ENCODE data around the gene CA9. TPM values are rescaled to one million over a fixed set of nuclear protein-coding genes. Genes with fewer than 3 reads are reported as not detected.

The CA9 gene
- total RNA-seq, 1 donor from 2014 or later = 0.30 TPM

DNA sequence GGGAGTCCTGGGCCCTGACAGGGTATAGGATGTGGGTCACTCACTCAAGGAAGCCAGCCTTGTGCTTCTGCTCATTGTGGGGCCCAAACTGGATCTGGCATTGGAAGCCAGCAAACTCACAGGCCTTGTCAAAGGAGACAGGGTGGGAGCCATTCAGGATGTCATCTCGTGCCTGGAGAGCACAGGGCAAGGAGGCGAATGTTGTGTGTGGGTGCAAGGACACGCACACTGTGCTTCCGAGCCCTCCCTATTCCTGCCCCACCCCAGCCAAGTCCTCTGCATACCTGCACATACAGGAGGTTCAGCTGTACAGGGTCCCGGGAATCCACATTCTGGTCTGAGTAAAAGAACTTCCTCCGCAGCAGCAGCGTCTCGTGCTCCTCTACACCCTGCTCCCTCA lies 50.2 kb downstream of the CA9 start:
- ATAC-seq (no peak), DNase-seq (ENCODE audit: missing footprints) (no peak)
- intact Hi-C loops (cut with DNase I) = no loop called here

- intact Hi-C loops (cut with DNase I) = loop anchor here (5.0 kb wide), 1 partner anchor 33 kb away; no protein-coding TSS in a partner anchor
- DNase-seq (ENCODE audit: missing footprints) (no peak), ATAC-seq (no peak)
Observed at GRCh38 chr9:35725362-35725761, 51.6 kb downstream of the CA9 start.

DNA sequence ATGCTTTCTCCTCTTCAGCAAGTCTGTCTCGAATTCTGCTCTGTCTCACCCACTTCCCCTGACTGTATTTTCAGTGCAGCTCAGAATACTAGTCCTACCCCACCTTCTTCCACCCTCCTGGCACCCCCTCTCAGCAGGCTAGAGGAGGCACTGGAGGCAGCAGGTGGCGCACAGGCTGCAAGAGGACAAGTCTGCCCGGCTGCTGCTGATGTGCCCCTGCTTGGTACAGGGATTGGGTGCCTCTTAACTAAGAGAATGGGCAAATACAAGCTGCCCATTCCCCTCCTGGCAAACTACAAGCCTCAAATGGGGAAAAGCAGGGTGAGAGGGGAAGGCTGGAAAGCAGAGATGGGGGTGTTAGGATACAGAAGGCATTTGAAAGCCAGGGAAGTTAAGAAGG lies 53.2 kb downstream of the CA9 start:
- no peak for DNase-seq (ENCODE audit: missing footprints)
- intact Hi-C loops (cut with DNase I) = loop anchor here (5.0 kb wide), 1 partner anchor 35 kb away; no protein-coding TSS in a partner anchor
- peak; percentile 27 for ATAC-seq

GRCh38 chr9:35727676-35728040 lies 53.9 kb downstream of the CA9 start:
- ATAC-seq (no peak), DNase-seq (ENCODE audit: missing footprints) (no peak)
- intact Hi-C loops (cut with DNase I) = loop anchor here (5.0 kb wide), 1 partner anchor 35 kb away; no protein-coding TSS in a partner anchor

- DNase-seq (ENCODE audit: missing footprints) = peak; percentile 89
- intact Hi-C loops (cut with DNase I) = loop anchor here (5.0 kb wide), 1 partner anchor 36 kb away; no protein-coding TSS in a partner anchor
- peak; percentile 24 for ATAC-seq
Observed at GRCh38 chr9:35728041-35728971, 54.6 kb downstream of the CA9 start.

DNA sequence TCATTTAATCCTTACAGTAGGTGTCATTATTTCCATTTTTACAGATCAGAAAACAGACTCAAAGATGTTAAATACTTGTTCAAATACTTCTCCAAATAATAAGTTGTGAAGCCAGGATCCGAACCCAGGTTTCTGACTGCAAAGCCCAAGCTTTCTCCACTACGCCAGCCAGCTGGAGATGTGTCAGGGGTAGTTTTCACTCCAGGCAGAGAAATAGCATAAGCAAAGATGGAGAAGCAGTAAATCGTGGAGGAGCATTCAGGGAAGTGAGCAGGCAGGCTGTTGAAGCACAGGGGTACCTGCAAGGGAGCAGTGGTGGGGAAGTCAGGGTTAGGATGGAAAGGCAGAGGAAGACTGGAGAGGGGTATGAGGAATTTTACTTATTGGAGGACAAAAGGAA lies 55.4 kb downstream of the CA9 start:
- no peak for DNase-seq (ENCODE audit: missing footprints)
- no peak for ATAC-seq

DNA sequence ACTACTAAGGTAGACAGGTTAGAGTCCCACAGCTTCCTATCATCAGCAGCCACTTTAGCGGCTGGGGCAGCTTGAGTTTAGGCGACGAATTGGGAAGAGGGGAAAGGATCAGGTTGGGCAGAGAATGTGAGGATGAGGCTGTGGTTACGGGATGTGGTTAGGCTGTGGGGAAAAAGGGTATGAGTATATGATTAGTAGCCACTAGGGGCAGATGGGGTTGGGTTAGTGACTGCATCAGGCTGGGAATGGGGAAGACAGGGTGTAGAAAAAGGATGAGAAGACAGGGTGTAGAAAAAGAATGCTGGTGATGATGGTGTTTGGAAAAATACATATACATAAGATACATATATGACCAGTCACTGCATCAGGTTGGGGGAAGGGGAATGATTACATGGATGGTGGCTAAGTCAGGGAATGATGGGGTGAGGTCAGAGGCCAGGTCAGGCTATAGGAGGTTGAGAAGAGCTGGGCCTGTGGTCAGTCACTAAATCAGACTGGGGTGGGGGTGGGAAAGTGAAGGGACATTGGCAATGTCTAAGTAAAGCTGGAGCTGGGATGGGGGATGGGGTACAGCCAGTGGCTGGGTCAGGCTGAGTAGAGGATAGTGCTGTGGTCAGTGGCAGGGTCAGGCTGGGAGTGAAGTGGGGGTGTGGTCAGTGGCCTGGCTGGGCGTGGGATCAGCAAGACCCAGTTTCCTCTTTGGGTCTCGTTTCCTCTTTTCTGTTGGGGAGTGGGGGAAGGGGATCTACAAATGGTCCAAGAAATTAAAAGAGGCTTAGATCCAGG lies 56.2 kb downstream of the CA9 start:
- peak; percentile 86 for DNase-seq (ENCODE audit: missing footprints)
- intact Hi-C loops (cut with DNase I) = loop anchor here (2.0 to 5.0 kb wide), 3 partner anchors 38 to 97 kb away; partner anchors contain the start of genes CCDC107, FAM221B, RMRP and TMEM8B
- ATAC-seq = no peak

More for the DNA sequence above, 55.4 kb downstream of the CA9 start:
- intact Hi-C loops (cut with DNase I) = loop anchor here (5.0 kb wide), 1 partner anchor 37 kb away; no protein-coding TSS in a partner anchor

DNA sequence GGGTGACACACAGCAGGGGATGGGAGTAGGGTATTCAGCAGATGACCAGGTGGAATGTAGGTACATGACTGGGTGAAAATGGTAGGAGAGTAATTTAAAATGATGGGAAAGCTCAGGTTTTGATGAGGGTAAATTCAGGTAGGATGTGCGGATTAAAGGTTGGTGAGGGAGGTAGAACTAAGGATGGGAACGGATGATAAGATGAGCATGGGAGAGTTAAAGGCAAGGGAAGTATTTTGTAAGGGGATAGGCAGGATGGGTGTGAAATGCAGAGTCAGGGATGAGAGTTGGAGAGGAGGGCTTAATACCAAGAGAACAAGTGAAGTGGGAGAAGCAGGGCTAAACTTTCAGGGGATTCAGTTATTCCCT lies 56.7 kb downstream of the CA9 start:
- DNase-seq (ENCODE audit: missing footprints) (no peak), ATAC-seq (no peak)
- intact Hi-C loops (cut with DNase I) = loop anchor here (2.0 to 5.0 kb wide), 2 partner anchors 72 to 97 kb away; partner anchors contain the start of genes CCDC107, FAM221B, RMRP and TMEM8B

Small RNA genes within 50 kb of the gene (microRNA-seq; reads per million reads assigned to microRNA genes)
- gene MIR6852 = not detected

Other genes starting within 250 kb of the CA9 start
- 25.1 TPM for gene RUSC2, start 183.8 kb upstream of the CA9 start, total RNA-seq
- 27.3 TPM for gene TESK1, start 68.7 kb upstream of the CA9 start, total RNA-seq
- 0.89 TPM for gene CD72, start 55.5 kb upstream of the CA9 start, total RNA-seq
- gene SIT1, start 23.0 kb upstream of the CA9 start, total RNA-seq = not detected
- 15,747 TPM for gene RMRP, start 15.9 kb upstream of the CA9 start, total RNA-seq
- 58.6 TPM for gene CCDC107, start 15.6 kb upstream of the CA9 start, total RNA-seq
- 0.22 TPM for gene ARHGEF39, start 8.7 kb upstream of the CA9 start, total RNA-seq
- 1,163 TPM for gene TPM2, start 16.0 kb downstream of the CA9 start, total RNA-seq
- gene TLN1, start 58.3 kb downstream of the CA9 start, total RNA-seq = 255 TPM
- 23.5 TPM for gene CREB3, start 58.7 kb downstream of the CA9 start, total RNA-seq
- gene GBA2, start 75.3 kb downstream of the CA9 start, total RNA-seq = 80.2 TPM
- gene RGP1, start 75.4 kb downstream of the CA9 start, total RNA-seq = 29.0 TPM
- not detected for gene MSMP, start 80.3 kb downstream of the CA9 start, total RNA-seq
- gene NPR2, start 117.7 kb downstream of the CA9 start, total RNA-seq = 25.2 TPM
- 2.1 TPM for gene SPAG8, start 138.3 kb downstream of the CA9 start, total RNA-seq
- 72.7 TPM for gene HINT2, start 141.1 kb downstream of the CA9 start, total RNA-seq
- not detected for gene FAM221B, start 154.8 kb downstream of the CA9 start, total RNA-seq
- 13.8 TPM for gene TMEM8B, start 155.3 kb downstream of the CA9 start, total RNA-seq
- not detected for gene OR13J1, start 196.5 kb downstream of the CA9 start, total RNA-seq
- gene HRCT1, start 232.3 kb downstream of the CA9 start, total RNA-seq = 8.1 TPM
- 9.6 TPM for gene SPAAR, start 235.6 kb downstream of the CA9 start, total RNA-seq

All from Right ventricle myocardium inferior (tissue), 1 donor.